GM21576 (cell line): Measurements from ENCODE around the gene PCP2.
A peak's percentile ranks its signal among the peaks of the same experiment; 100 is the strongest.

Experiments used
- ATAC-seq: cut with Tn5 transposase; IDR thresholded peaks from one replicate; pipeline ENCODE4 v1.9.1; 2021; ENCODE audit warnings: mild to moderate bottlenecking, moderate library complexity; ENCODE audit not compliant: unreplicated experiment

The PCP2 gene

DNA sequence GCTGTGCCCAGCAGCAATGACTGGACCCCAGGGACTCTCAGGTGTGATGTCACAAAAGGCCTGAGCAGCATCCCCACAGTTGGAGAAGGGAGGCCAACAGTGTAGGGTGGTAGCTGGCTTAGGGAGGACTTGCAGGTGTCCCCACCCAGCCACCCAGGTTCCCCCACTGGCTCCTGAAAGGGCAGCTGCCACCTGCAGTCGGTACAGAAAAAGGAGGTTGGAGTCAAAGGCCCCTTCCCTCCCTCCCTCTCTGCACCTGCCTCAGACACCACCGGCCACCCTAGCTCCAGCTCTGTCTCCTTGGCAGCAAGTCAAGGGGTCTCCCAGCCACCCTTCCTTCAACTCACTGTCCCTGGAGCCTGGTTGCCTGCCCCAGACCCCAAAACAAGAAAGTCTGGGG, at the start of gene PCP2:
PCP2 (minus strand) TSS at position 22 of the 400 bp plus-strand sequence. CDS start 262 bp downstream, outside the sequence.
- ATAC-seq: no peak

DNA sequence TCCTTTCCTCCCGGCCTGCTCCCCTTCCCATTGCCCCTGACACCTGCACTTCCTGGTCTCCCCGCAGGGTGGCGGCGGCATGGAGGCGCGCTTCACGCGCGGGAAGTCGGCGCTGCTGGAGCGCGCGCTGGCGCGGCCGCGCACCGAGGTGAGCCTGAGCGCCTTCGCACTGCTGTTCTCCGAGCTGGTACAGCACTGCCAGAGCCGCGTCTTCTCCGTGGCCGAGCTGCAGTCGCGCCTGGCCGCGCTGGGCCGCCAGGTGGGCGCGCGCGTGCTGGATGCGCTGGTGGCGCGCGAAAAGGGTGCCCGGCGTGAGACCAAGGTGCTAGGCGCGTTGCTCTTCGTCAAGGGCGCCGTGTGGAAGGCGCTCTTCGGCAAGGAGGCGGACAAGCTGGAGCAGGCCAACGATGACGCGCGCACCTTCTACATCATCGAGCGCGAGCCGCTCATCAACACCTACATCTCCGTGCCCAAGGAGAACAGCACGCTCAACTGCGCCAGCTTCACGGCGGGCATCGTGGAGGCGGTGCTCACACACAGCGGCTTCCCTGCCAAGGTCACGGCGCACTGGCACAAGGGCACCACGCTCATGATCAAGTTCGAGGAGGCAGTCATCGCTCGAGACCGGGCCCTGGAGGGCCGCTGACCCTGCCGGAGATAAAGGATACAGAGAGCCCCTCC, 48.8 kb upstream of the PCP2 start:
- no peak for ATAC-seq

DNA sequence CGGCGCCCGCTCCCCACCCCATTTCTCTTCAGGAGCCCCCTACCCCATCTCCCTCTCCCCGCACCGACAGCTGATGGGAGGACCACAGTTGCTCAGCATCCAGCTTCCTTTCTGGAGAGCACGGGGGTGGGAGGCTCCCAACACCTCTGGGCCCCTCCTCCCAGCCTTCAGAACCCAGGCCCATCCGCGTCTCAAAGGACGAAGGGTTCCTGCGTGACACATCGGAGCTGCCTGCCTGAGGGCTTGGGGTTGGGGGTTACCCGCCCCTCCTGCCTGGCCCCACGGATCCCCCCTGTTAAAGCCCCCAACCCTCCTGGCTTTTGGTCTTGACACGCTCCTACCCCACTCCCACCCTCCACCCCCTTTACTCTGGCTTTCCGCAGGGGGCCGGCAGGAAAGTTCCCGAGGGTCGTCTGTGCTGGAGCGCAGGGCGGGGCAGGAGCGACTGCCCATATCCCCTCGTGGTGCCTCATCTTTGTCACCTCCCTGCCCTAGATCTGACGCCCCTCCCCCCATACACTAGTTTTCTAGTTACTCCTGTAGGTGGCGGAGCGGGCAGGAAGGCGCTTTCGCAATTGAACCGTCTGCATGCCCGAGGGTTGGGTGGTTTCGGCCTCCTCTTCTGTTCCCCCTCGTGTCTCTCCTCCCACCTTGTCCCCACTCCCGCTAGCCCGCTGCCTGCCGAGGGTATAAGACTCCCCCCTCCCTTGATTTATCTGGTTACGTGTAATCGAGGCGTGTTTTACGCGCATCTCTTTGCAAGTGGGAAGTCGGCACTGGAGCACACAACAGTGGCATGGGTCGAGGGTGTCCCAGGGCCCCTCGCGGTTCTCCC, 48.0 kb upstream of the PCP2 start:
- peak; percentile 37 for ATAC-seq

DNA sequence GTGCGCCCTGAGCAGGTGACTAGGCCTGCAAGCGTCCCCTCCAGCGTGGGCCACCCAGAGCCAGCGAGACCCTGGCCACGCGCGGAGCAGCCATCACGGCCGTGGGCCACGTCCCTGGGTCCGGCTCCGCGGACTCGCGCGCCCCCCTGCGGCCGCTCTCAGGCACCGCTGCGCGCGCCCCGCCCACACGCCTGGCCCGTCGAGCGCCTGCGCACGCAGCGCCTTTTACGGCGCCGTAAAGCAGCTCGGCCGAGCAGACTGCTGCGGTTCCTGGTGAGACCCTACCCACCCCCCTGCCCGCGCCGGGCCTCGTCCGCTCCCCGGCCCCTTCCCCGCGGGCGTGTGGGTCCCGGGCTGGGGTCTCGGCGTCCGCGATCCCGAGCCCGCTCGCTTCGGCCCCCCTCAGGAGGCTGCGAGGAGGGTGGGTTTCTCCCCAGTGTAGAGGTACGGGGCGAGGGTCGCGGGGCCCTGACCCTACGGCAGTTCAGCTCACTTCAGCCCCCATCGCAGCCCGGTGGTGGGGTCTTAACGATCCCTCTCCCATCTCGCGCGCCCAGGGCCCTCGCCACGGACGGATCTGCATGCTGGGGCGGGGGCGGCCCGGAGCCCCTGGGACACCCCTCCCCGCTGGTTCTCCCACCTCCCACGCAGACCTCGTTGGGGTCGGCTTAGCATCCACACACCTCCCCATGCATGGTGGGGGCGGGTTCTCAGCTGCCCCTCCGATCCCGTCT, 47.3 kb upstream of the PCP2 start, which contains the start of gene TRAPPC5:
TRAPPC5 (plus strand) TSS at position 228 of the 734 bp plus-strand sequence. CDS start 1,421 bp downstream, outside the sequence.
- ATAC-seq: peak; percentile 48

DNA sequence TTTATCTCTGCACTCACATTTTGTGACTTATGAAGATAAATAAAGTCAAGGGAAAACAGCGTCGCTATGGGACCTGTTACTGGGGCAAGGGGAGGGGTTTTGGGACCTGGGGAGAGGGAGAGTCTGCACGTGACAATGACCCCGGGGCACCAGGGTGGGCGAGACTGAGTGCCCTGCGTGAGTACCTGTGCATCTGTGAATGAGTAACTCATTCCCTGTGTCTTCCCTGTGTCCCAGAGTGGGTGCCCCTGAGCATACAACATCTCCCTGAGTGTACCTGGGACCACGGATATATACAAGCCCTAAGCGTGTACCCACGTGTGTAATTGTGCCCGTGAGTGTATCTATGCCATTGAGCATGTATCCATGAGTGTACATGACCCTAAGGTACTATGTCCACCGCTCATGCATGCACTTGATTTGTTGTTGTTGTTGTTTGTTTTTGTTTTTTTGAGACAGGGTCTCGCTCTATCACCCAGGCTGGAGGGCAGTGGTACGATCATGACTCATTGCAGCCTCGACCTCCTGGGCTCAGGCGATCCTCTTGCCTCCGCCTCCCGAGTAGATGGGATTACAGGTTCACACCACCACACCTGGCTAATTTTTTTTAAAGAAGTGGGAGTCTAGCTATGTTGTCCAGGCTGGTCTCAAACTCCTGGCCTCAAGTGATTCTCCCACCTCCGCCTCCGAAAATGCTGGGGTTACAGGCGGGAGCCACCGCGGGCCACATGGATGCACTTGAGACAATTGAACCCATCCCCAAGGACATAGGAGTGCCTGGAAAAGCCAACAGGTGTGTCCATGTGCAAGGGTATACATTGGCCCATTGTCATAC, 46.5 kb upstream of the PCP2 start:
- ATAC-seq: no peak

DNA sequence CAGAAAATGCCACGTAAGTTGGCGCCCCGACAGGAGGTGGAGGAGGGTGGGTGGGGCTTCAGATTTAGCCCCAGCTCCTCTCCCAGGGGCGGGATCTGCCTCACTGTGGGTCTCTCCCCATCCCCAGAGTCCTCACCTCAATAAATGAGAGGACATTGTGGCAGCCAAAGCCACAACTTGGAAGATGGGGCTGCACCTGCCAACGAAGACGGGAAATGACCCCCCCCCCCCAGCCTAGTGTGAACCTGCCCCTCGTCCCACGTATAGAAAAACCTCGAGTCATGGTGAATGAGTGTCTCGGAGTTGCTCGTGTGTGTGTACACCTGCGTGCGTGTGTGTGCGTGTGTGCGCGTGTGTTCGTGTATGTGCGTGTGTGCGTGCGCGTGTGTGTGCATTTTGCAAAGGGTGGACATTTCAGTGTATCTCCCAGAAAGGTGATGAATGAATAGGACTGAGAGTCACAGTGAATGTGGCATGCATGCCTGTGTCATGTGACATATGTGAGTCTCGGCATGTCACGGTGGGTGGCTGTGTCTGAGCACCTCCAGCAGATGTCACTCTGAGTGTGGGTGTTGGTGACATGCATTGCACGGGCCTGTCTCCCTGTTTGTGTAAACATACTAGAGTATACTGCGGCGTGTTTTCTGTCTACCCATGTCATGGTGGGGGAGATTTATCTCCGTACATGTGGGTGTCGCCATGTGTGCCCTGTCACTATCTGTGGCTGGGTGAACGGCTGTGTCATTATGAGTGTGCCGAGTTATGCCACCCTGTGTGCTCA, 45.6 kb upstream of the PCP2 start:
- ATAC-seq: no peak

DNA sequence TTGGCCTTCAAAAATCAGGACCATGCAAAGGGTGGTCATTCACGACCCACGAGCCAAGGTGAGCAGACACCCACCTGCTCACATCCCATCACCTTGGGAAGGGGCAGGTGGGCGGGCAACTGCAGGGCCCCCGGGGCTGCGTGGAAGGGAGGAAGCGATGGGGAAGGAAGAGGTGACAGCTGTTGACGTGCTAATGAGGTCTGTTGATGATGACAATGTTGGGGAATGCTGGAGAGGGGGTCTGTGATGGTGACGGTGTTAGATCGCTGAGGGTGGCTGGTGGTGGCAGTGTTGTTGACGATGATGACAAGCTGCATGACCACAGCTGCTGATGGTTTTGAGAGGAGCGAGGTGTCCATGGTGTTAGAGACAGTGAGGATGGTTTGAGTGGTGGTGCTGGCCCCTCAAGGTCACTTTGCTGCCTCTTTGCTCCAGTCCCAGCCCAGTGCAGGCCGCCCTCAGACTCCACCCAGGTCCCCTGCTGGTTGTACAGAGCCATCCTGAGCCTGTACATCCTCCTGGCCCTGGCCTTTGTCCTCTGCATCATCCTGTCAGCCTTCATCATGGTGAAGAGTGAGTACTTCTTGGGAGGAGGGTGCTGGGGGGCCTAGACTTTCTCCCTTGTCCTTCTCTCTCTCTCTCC, 44.3 kb upstream of the PCP2 start:
- no peak for ATAC-seq

DNA sequence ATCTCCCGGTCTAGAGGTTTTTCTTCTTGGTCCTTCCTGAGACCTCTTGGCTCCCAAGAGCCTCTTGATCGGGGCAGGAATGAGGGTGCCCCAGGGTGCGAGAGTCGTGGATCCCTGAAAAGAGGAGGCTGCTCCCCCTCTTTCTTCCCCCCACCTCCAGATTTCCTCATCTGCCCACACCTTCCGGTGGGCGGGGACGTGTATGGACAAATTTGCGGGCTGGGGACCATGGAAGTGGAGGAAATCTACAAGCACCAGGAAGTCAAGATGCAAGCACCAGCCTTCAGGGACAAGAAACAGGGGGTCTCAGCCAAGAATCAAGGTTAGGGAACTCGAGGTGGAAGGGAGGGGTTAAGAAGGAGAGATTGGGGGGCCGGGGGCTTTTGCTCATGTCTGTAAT, 43.3 kb upstream of the PCP2 start, which contains the start of gene MCEMP1:
MCEMP1 (plus strand) TSS at position 237 of the 400 bp plus-strand sequence; CDS start at position 268, 31 bp downstream.
- no peak for ATAC-seq

DNA sequence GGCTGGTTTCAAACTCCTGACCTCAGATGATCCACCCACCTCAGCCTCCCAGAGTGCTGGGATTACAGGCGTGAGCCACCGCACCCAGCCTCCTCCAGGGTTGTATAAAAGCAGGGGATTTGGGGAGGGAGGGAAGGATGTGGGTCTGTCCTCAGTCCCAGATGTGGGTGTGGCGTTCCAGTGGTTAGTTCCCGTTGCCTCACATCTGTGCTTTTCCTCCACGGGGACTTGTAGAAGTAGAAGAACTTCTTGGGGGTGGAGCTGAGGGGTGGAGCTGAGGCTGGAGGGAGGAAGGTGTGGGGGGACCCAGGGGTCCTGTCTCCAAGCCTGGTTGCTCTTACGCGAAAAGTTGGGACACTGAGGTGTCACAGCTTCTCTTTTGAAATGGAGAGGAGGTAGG, 42.9 kb upstream of the PCP2 start:
- no peak for ATAC-seq

DNA sequence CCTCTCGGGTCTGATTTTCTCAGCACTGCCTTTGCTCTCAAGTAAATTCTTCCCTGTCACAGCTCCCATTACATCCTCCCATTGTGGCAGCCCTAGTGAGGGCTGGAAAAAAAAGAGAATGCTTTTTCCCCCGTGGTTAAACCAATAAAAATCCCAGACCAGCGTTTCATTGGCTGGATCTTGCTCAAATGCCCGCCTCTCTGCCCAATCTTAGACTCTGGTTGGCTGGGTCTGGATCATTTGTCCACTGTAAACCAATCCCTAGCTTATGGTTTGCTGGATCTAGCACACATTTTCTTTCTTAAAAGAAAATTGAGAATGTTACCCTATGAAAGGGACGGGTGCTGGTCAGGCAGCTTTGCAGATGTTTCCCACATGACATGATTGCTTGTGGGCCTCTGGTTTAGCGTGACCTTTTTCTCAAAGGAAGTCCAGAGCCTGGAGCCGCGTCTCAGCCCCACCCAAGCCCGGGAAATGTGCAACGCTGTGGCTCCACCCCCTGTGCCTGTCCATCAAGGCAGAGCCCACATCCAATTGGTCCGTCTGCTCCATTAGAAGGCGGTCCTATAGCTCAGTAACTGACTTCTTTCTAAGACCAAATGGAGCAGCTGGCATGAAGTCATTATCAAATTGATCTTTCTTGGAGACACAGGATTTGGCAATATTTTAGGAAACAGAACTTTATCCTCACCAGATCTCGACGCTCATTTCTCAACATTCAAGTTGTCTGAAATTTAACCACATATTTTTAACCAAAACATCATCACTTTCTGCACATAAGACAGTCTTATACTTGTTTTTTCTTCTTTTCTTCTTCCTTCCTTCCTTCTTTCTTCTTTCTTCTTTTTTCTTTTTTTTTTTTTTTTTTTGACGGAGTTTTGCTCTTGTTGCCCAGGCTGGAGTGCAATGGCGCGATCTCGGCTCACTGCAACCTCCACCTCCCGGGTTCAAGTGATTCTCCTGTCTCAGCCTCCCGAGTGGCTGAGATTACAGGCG, 40.8 kb upstream of the PCP2 start:
- ATAC-seq: no peak

DNA sequence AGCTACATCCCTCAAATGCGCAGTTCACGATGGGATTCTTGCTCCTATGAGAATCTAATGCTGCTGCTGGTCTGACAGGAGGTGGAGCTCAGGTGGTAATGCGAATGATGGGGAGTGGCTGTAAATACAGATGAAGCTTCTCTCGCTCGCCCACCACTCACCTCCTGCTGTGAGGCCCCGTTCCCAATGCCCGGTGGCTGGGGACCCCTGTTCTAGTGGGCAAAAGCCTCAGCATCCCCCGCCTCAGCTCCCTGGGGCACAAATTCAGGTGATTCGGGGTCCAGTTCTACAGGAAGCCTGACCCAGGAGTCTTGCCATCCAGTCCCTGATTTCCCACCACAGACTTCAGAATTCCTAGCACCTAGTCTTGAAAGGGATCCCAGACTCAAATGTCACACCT, 39.0 kb upstream of the PCP2 start:
- ATAC-seq: no peak

DNA sequence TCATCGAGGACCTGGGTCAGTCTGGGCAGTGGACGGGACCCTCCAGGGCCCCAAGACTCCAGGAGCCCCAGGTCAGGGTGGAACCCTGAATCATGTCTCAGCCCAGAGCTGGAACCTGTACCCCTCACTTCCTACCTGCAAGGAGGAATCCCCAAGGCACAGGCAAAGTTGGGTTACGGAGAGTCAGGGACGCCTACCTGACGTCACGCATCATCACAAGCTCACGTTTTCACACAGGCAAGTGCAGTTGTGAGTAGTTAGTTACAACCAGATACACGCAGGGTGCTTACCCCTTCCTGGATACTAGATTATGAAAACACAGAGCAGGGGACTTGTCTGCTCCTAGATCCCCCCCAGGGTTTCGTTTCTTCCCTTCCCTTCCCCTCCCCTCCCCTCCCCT, 37.3 kb upstream of the PCP2 start:
- no peak for ATAC-seq

DNA sequence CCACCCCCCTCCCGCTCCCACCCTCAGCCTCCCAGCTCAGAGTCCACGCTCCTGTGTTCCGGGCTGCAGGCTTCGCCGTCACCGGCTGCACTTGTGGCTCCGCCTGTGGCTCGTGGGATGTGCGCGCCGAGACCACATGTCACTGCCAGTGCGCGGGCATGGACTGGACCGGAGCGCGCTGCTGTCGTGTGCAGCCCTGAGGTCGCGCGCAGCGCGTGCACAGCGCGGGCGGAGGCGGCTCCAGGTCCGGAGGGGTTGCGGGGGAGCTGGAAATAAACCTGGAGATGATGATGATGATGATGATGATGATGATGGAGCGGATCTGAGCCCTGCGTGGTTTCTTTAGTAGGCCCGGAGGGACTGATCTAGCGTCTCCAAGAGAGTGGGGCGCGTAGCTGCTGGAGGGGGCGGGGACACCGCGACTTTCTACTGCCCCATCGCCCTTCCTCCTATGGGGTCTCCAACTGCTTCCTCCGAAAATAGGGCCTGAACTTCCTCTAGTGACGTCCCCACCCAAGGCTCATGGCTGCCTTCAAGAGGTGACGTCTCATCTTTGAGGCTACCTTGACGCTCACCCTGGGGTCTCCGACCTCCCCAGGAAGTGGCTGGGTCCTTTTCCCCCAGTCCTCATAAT, 36.7 kb upstream of the PCP2 start:
- ATAC-seq: no peak

DNA sequence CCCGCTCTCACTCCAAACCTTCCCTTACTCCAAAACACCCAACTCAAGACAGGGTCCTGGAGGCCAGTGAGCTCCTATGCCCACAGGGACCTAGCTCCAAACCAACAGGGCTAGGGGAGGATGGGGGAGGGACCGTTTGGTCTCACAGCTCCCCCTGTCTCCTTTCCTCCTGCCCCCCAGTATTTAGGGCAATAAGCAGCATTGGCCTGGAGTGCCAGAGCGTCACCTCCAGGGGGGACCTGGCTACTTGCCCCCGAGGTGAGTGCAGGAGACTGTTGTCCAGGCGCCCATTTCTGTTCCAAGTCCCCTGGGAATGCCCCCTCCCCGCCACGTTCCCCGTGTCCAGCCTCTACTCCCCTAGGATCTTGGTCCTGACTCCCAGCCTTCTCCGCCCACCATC, 36.1 kb upstream of the PCP2 start:
- no peak for ATAC-seq

DNA sequence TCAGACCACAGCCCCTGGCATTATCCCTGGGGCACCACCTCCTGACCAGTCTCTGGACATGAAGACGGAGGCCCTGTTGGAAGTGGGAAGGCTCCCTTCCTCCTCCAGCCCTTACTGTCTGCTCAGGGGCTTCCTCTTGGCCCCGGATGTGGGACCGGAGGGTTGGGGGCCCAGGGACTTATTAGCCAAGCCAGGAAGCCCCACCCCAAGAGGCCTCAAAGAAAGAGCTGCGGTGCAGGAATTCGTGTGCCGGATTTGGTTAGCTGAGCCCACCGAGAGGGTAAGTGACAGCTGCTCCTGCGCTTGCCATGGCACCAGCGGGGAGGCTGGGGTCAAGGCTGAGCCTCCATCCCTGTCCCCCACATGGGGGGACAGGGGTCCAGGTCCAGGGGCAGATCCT, 35.3 kb upstream of the PCP2 start, which contains the start of gene RETN:
RETN (plus strand) TSS at position 208 of the 400 bp plus-strand sequence. CDS start 278 bp downstream, outside the sequence.
- ATAC-seq: no peak

DNA sequence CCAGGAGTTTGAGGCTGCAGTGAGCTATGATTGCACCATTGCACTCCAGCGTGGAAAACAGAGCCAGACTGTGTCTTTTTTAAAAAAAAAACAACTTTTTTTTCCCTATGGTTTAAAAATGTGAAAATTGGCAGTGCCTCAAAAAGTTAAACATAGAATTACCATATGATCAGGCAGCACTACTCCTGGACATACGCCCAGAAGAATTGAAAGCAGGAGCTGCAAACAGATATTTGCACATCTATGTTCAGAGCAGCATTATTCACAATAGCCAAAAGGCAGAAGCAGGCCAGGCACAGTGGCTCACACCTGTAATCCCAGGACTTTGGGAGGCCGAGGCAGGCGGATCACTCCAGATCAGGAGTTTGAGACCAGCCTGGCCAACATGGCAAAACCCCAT, 31.6 kb upstream of the PCP2 start:
- no peak for ATAC-seq

DNA sequence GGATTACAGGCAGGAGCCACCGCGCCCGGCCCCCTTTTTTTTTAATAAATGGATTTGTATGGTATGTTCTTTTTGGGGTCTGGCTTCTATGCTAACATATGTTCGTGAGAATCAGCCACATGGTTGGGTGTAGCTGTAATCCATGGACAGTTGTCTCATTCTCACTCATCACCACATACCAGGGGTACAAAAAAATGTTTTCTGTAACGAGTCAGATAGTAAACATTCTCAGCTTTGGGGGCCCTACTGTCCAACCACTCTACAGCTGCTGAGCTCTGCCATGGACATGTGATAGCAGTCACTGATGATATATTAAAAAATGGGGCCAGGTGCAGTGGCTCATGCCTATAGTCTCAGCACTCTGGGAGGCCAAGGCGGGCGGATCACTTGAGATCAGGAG, 30.2 kb upstream of the PCP2 start:
- no peak for ATAC-seq
